Measurements from ENCODE around the gene KCND2.

- TF ChIP-seq CTCF (IDR thresholded peaks at IDR 0.05; ENCODE audit: control extremely low read depth in 1 of 3, insufficient read depth in 1 of 3, low read depth in 1 of 3, low read length in 3 of 3) (no peak), POLR2A (IDR thresholded peaks at IDR 0.05; ENCODE audit: control extremely low read depth in 1 of 2, low read depth in 2 of 2, low read length in 2 of 2) (no peak), ZNF274 (IDR thresholded peaks at IDR 0.05; ENCODE audit: borderline replicate concordance, extremely low read depth, low read length) (no peak), SUZ12 (IDR thresholded peaks at IDR 0.05; ENCODE audit: low read length) (no peak), JUND (IDR thresholded peaks at IDR 0.05; ENCODE audit: low read length) (no peak), KDM1A (IDR thresholded peaks at IDR 0.05; ENCODE audit: borderline replicate concordance, low read length) (no peak), TAF1 (IDR thresholded peaks at IDR 0.05; ENCODE audit: low read depth, low read length) (no peak), POLR2AphosphoS5 (IDR thresholded peaks at IDR 0.05; ENCODE audit: low read depth, low read length) (no peak), EZH2 (IDR thresholded peaks at IDR 0.05; ENCODE audit: low read depth, low read length, severe bottlenecking) (no peak), BRCA1 (IDR thresholded peaks at IDR 0.05; ENCODE audit: low read depth, low read length) (no peak)
Observed at GRCh38 chr7:120724448-120724847, 451.5 kb downstream of the KCND2 start.
